HG03575 (cell line): Measurements from ENCODE around the gene SLC6A11.

Experiments
- ATAC-seq: cut with Tn5 transposase; IDR thresholded peaks from one replicate; pipeline ENCODE4 v1.9.1; 2021; ENCODE audit not compliant: unreplicated experiment, insufficient number of reproducible peaks, low FRiP score; ENCODE audit errors: extremely low read depth

SLC6A11 gene

DNA sequence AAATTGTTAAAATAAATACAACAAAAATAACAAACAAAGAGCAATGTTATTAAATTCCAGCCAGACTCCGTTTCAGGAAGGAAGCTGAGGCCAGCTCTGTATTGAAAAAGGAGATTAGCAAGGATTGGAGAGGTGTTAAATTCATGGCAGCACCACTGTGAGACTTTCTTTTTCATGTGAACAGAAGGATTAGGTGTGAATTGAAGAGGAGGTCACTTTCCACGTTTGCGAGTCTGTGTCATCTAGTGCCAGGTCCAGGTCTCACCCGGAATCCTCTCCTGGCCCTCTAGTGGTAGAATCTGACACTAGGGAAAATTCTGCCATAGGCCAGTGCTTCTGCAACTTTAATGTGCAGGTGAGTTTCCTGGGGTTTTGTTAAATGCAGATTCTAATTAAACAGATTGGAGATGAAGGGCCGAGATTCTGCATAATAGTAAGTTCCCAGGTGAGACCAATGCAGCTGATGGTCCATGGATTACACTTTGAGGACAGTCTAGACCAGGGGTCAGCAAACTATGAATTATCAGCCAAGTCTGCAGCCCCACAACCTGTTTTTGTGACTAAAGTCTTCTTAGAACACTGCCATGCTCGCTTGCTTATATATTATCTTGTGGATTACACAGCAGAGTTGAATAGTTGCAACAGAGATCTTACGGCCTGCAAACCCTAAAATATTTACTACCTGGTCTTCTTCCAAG is 167.3 kb downstream of the SLC6A11 start:
- ATAC-seq = no peak

DNA sequence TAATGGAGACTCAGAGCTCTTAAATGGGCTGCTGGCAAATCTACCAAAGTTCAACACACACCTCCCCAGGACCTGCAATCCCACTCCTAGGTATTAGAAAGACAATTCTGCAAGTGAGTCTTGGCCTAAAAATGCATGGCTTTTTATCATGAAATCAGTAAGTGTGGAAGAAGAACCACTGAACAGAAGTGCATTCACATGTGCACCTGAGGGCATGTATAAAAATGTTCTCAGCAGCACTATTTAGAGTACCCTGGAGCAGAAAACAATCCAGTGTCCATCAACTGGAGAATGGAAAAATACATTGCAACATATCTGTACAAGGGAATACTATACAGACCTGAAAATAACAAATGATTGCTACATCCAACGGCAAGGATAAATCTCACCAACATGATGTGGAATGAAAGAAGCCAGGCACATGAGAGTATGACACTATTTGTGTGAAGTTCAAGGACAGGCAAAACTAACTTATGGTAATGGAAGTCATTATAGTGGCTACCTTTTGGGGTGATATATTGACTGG is 168.4 kb downstream of the SLC6A11 start:
- ATAC-seq = no peak

DNA sequence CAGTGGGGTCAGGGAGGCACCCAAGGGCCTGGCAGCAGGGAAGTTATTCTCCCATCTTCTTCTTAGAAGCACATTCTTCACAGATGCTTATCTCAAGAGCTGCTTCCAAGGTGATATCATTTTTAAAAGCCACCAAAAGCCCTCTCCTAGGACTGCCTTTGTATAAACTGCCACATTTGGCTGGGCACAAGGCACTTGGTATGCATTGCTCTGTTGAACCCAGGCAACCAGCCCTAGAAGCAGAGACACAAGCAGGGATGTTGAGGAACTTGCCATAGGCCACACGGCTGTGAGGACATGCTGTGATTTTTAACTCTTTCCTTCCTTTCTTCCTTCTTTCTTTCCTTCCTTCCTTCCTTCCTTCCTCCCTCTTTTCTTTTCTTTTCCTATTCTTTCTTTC is 169.2 kb downstream of the SLC6A11 start:
- ATAC-seq = no peak

DNA sequence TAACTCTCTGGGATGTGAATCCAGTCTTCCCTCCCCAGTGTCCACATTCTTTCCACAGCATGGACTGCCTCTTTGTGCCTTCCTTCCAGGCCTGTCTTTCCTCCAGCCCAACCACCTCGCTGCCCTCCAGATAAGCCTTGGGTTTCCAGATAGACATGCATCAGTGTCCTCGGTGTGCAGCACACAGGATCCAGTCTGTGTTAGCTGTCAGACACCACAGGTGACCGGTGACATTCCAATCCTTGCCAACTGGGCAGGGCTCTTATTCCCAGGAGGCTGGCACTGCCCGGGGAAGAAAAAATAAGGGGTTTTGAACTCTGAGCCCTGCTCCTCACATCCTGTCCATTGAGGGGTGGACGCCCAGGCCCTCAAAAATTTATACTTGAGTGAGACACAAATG is 170.6 kb downstream of the SLC6A11 start:
- no peak for ATAC-seq

DNA sequence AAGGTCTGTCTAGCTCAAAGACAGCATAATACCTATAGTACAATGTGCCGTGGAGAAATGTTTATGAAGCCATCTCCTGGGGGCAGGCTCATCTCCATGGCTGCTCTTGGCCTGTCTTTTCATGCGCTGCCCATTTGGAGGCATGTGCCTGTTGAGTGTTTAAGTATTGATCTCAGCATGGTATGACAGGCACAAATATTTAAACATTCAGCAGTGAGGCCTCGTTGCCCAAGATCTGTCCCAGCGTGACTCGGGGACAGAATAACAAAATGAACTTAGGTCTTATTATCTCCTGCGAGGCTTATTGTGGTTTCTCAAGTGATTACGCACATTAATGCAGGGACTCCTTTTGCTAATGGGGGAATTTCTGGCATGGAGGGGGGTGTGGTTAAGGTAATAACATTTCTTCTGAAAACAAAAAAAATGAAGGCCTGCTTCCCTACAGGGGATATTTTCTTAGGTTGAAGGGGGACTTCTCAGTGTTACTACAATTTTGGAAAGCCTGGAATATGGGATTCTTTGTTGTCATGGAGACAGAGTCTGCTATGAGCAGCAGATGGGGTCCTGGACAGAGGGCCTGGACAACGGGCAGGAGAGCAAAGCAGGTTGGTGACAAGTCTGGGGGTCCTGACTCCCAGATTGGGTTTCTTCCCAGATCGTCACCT is 172.1 kb downstream of the SLC6A11 start:
- no peak for ATAC-seq

DNA sequence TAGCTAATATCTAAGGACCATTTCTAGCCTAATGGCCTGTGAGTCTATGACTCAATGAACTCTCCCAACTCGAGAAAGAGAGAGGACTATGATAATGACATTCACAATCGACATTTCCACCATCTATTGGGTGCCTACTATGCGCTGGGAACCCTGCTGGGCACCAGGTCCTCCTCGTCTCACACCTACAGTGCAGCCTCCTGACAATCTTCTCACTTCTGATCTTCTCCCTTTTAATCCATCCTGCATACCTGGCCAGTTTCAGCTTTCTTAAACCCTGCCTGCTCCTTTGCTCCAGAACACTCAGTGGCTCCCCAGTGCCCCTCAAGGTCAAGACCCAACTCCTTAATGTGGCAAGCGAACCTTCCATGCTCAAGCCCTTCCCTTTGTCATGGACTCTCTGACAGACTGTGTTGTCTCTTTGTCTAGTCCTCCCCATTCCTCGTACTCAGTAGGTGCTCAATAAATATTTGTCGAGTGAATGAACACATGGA is 173.0 kb downstream of the SLC6A11 start:
- no peak for ATAC-seq
